HepG2 (cell line): ENCODE data around the gene KIF26B. TPM values are rescaled to one million over a fixed set of nuclear protein-coding genes. Genes with fewer than 3 reads are reported as not detected.

ENCODE experiments used
- BRD4 ChIP-seq: sonication (generic); formaldehyde crosslinking; IDR thresholded peaks from 2 replicates; pipeline ENCODE4 v1.4.0; 2020; ENCODE audit warnings: missing genetic modification reagents
- KDM2A ChIP-seq: sonication (generic); formaldehyde crosslinking; IDR thresholded peaks from 2 replicates; pipeline ENCODE4 v1.4.0; 2020; ENCODE audit warnings: low read depth, missing genetic modification reagents, borderline replicate concordance
- MTA1 ChIP-seq: sonication (generic); formaldehyde crosslinking; IDR thresholded peaks from 2 replicates; pipeline ENCODE4 v1.4.0; 2020; ENCODE audit warnings: missing genetic modification reagents, mild to moderate bottlenecking, borderline replicate concordance
- RAD51 ChIP-seq: fragments of 450-650 bp; IDR thresholded peaks from 2 replicates; pipeline ENCODE4 v1.6.1; 2016; ENCODE audit warnings: borderline replicate concordance
- XBP1 ChIP-seq: sonication (generic); formaldehyde crosslinking; IDR thresholded peaks from 2 replicates; pipeline ENCODE4 v1.5.0; 2020; ENCODE audit warnings: missing genetic modification reagents
- ZNF256 ChIP-seq: sonication (generic); formaldehyde crosslinking; conservative IDR thresholded peaks from 2 replicates; pipeline ENCODE4 v1.4.0; 2020; ENCODE audit warnings: missing genetic modification reagents
- ZNF274 ChIP-seq: sonication (generic); formaldehyde crosslinking; IDR thresholded peaks from 2 replicates; pipeline ENCODE4 v1.5.1; 2020; ENCODE audit warnings: mild to moderate bottlenecking, missing genetic modification reagents
- ZNF773 ChIP-seq: sonication (generic); formaldehyde crosslinking; IDR thresholded peaks from 2 replicates; pipeline ENCODE4 v1.4.0; 2020; ENCODE audit warnings: missing genetic modification reagents, borderline replicate concordance
- polyA plus RNA-seq, 8 experiments: library from polyadenylated mRNA; depleted of rRNA in 3 of 8; stranded (reverse) in 7 of 8; unstranded in 1 of 8; fragments of >200 nt; fragmentation: Illumina TruSeq in 4 of 8; extraction: Trizol in 4 of 8; gene quantifications; 2 replicates each; pipeline versions ENCODE4 v1.2.1 to v1.2.3, GENCODE V29; 2011 to 2016; ENCODE audit warnings: low read depth in 4 of 8, missing spikeins in 1 of 8, mixed read lengths in 1 of 8; ENCODE audit not compliant: insufficient read depth in 1 of 8
- total RNA-seq, 5 experiments: library from RNA; depleted of rRNA; stranded (reverse); fragments of >200 nt; fragmentation: Illumina TruSeq; extraction: Trizol; gene quantifications; 2 replicates each; pipeline ENCODE4 v1.2.3, GENCODE V29; 2016; ENCODE audit warnings: low read depth in 1 of 5
- TF ChIP-seq, protein P1 (sequence below): sonication (generic); formaldehyde crosslinking; IDR thresholded peaks from 2 replicates; pipeline ENCODE4 v1.4.0; 2020; ENCODE audit warnings: low read depth, missing genetic modification reagents
- TF ChIP-seq, protein P2 (sequence below): IDR thresholded peaks from 2 replicates; pipeline ENCODE4 v1.6.1; 2016; ENCODE audit warnings: low read depth, control low read depth

Gene KIF26B
- total and polyA plus RNA-seq, 2 of the 13 experiments (the other 11 are each of a cell fraction or from before 2014, with no cell fraction given), result 0.08 to 0.09 TPM

DNA sequence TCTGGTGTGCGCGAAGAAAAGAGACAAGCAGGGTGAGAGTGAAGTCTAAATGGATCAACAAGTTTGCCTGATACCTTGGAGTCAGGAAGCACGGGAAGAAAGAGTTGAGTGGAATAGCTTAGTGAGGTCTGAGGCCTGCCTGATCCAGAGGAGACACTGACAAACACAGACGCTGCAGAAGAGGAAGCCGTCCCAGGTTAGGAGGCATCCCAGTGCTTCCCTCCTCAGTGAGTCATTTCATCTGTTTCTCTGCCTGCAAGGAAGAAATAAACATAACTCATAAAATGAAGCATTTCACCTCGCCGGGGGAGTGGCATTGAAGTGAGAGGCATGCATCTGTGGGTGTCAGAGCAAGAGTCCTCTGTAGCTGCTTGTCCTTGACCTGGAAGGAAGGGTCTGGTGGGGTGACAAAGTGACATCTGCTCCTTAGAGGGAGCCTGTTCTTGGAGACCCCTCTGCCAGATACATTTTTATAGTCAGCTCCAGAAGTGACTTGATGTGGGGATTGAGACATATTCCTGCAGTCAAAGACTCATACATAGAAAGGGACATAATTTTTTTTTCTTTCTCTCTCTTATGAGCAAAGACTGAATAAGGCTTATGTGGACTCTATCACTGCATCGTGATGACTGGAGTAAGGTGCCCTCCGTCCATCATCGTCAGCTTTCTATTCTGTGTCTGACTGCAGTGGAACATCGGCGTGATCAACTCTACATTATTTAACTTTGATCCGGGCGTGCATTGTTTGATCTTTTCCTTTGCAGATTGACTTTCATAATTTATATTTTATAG lies 256.7 kb downstream of the KIF26B start (continued):
- no peak for TF ChIP-seq BRD4
- TF ChIP-seq, protein P1, sequence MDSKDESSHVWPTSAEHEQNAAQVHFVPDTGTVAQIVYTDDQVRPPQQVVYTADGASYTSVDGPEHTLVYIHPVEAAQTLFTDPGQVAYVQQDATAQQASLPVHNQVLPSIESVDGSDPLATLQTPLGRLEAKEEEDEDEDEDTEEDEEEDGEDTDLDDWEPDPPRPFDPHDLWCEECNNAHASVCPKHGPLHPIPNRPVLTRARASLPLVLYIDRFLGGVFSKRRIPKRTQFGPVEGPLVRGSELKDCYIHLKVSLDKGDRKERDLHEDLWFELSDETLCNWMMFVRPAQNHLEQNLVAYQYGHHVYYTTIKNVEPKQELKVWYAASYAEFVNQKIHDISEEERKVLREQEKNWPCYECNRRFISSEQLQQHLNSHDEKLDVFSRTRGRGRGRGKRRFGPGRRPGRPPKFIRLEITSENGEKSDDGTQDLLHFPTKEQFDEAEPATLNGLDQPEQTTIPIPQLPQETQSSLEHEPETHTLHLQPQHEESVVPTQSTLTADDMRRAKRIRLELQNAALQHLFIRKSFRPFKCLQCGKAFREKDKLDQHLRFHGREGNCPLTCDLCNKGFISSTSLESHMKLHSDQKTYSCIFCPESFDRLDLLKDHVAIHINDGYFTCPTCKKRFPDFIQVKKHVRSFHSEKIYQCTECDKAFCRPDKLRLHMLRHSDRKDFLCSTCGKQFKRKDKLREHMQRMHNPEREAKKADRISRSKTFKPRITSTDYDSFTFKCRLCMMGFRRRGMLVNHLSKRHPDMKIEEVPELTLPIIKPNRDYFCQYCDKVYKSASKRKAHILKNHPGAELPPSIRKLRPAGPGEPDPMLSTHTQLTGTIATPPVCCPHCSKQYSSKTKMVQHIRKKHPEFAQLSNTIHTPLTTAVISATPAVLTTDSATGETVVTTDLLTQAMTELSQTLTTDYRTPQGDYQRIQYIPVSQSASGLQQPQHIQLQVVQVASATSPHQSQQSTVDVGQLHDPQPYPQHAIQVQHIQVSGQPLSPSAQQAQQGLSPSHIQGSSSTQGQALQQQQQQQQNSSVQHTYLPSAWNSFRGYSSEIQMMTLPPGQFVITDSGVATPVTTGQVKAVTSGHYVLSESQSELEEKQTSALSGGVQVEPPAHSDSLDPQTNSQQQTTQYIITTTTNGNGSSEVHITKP (CRISPR knock-in tag), result no peak
- TF ChIP-seq ZNF256 (CRISPR knock-in tag), result no peak
- TF ChIP-seq, protein P2, sequence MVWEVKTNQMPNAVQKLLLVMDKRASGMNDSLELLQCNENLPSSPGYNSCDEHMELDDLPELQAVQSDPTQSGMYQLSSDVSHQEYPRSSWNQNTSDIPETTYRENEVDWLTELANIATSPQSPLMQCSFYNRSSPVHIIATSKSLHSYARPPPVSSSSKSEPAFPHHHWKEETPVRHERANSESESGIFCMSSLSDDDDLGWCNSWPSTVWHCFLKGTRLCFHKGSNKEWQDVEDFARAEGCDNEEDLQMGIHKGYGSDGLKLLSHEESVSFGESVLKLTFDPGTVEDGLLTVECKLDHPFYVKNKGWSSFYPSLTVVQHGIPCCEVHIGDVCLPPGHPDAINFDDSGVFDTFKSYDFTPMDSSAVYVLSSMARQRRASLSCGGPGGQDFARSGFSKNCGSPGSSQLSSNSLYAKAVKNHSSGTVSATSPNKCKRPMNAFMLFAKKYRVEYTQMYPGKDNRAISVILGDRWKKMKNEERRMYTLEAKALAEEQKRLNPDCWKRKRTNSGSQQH (CRISPR knock-in tag), result no peak
- TF ChIP-seq KDM2A (CRISPR knock-in tag), result no peak
- no peak for TF ChIP-seq RAD51
- no peak for TF ChIP-seq XBP1 (CRISPR knock-in tag)
- TF ChIP-seq MTA1 (CRISPR knock-in tag), result no peak
- no peak for TF ChIP-seq ZNF773
- no peak for TF ChIP-seq ZNF274 (CRISPR knock-in tag)
